Endothelial cell of umbilical vein (primary cell): ENCODE results near the gene TPRX2. TPM values are rescaled to one million over a fixed set of nuclear protein-coding genes. Genes with fewer than 3 reads are reported as not detected.

Source experiments
- BruUV-seq: library from RNA; stranded (reverse); fragments of 400-500 nt; replicated peaks from 2 replicates; lab custom pipeline; 2021; lab: Mats Ljungman, UMichigan
- CTCF ChIA-PET: fragments of 300-600, 350-600 bp; sonication (Branson Sonifier 250); formaldehyde crosslinking; loops from one replicate; lab custom pipeline; 2021; ENCODE audit warnings: antibody characterized with exemption, inconsistent platforms; lab: Charles Lee
- POLR2A ChIA-PET: fragments of 300-600, 350-600 bp; sonication (Branson Sonifier 250); formaldehyde crosslinking; loops from one replicate; lab custom pipeline; 2021; ENCODE audit warnings: antibody characterized with exemption, inconsistent platforms; lab: Charles Lee
- DNase-seq: peaks from one replicate; pipeline ENCODE4 v3.0.0-alpha.2; 2011; ENCODE audit warnings: low read depth, low spot score
- FAIRE-seq: peaks from 2 replicates; lab custom pipeline; 2011; peaks lifted over from hg19 to GRCh38; lab: Jason Lieb, UNC
- H2AFZ ChIP-seq: 2 replicates; pipeline ENCODE4 v1.6.0; 2012; ENCODE audit warnings: low read depth, low read length, control low read depth, inconsistent platforms
- H3K27ac ChIP-seq: 2 replicates; pipeline ENCODE4 v1.5.1; 2011; ENCODE audit warnings: low read depth, mild to moderate bottlenecking, control low read depth, low read length, moderate library complexity; ENCODE audit not compliant: insufficient read depth
- H3K27me3 ChIP-seq, 2 experiments: 2 replicates each; pipeline versions ENCODE4 v1.6.0 to v1.6.1; 2011; ENCODE audit warnings: low read length in 2 of 2, mixed read lengths in 1 of 2; ENCODE audit not compliant: control insufficient read depth in 2 of 2, insufficient read depth in 2 of 2
- H3K36me3 ChIP-seq, 2 experiments: 2 replicates in 1 of 2; 3 replicates in 1 of 2; pipeline ENCODE4 v1.5.1; 2011; ENCODE audit warnings: low read length in 2 of 2, mild to moderate bottlenecking in 1 of 2, moderate library complexity in 1 of 2; ENCODE audit not compliant: control insufficient read depth in 2 of 2, insufficient read depth in 2 of 2; ENCODE audit errors: extremely low read depth in 1 of 2
- H3K4me1 ChIP-seq: 3 replicates; pipeline ENCODE4 v1.5.1; 2011; ENCODE audit warnings: mild to moderate bottlenecking, low read length; ENCODE audit not compliant: control insufficient read depth, insufficient read depth; ENCODE audit errors: extremely low read depth
- H3K4me2 ChIP-seq: 2 replicates; pipeline ENCODE4 v1.6.1; 2011; ENCODE audit warnings: low read length, control low read depth, mixed read lengths; ENCODE audit not compliant: insufficient read depth
- H3K4me3 ChIP-seq, 3 experiments: fragments of 200-600 bp in 1 of 3; sonication (generic), shearing (Covaris generic) in 1 of 3; replicated peaks in 1 of 3; 2 replicates each; pipeline ENCODE4 v1.5.1; 2011 to 2016; ENCODE audit warnings: control low read depth in 3 of 3, low read length in 3 of 3, mild to moderate bottlenecking in 2 of 3, inconsistent platforms in 1 of 3, low read depth in 1 of 3, moderate library complexity in 1 of 3; ENCODE audit not compliant: insufficient read depth in 1 of 3
- H3K79me2 ChIP-seq: 2 replicates; pipeline ENCODE4 v1.6.0; 2012; ENCODE audit warnings: low read length, inconsistent platforms; ENCODE audit not compliant: control insufficient read depth, insufficient read depth
- H3K9ac ChIP-seq: replicated peaks from 2 replicates; pipeline ENCODE3; 2011; ENCODE audit warnings: low read length, control low read depth; ENCODE audit not compliant: insufficient read depth; ENCODE audit errors: extremely low read depth
- H3K9me1 ChIP-seq: replicated peaks from 3 replicates; pipeline ENCODE4 v1.6.0; 2011; ENCODE audit warnings: mild to moderate bottlenecking, low read length; ENCODE audit not compliant: control insufficient read depth, insufficient read depth; ENCODE audit errors: extremely low read depth
- H3K9me3 ChIP-seq: replicated peaks from 2 replicates; pipeline ENCODE4 v1.5.1; 2012; ENCODE audit warnings: low read length, inconsistent platforms; ENCODE audit not compliant: control insufficient read depth, insufficient read depth
- H4K20me1 ChIP-seq: replicated peaks from 2 replicates; pipeline ENCODE3; 2011; ENCODE audit warnings: mild to moderate bottlenecking, low read length; ENCODE audit not compliant: control insufficient read depth, insufficient read depth; ENCODE audit errors: extremely low read depth
- EZH2 ChIP-seq: IDR thresholded peaks from 2 replicates; pipeline ENCODE4 v1.6.1; 2012; ENCODE audit warnings: borderline replicate concordance, low read depth, mild to moderate bottlenecking, moderate library complexity, low read length, inconsistent platforms; ENCODE audit not compliant: severe bottlenecking
- FOS ChIP-seq: IDR thresholded peaks from 2 replicates; pipeline ENCODE4 v1.6.1; 2011; ENCODE audit warnings: mild to moderate bottlenecking, low read length, moderate library complexity, borderline replicate concordance; ENCODE audit not compliant: insufficient read depth
- GATA2 ChIP-seq: IDR thresholded peaks from 2 replicates; pipeline ENCODE4 v1.7.0; 2011; ENCODE audit warnings: low read depth, mild to moderate bottlenecking, moderate library complexity, mixed read lengths, low read length; ENCODE audit not compliant: insufficient read length, insufficient read depth
- JUN ChIP-seq: IDR thresholded peaks from 2 replicates; pipeline ENCODE4 v1.6.1; 2011; ENCODE audit warnings: borderline replicate concordance, low read depth; ENCODE audit not compliant: insufficient read length, insufficient read depth
- MYC ChIP-seq: IDR thresholded peaks from one replicate; pipeline ENCODE4 v1.6.1; 2011; ENCODE audit warnings: mild to moderate bottlenecking, low read depth, low read length
- POLR2A ChIP-seq: IDR thresholded peaks from 2 replicates; pipeline ENCODE4 v1.6.1; 2012; ENCODE audit warnings: low read depth, mild to moderate bottlenecking, control low read depth, low read length
- POLR2AphosphoS5 ChIP-seq: IDR thresholded peaks from 2 replicates; pipeline ENCODE4 v1.6.1; 2012; ENCODE audit warnings: low read depth, mild to moderate bottlenecking, control low read depth, low read length, moderate library complexity; ENCODE audit not compliant: insufficient read depth
- dilution Hi-C: fragments of 300-500 bp; cut with MboI; formaldehyde crosslinking; loops from one replicate; pipeline ENCODE4 v1.15.0; 2019; ENCODE audit warnings: low sequenced_read_pairs; ENCODE audit not compliant: extremely low pct_ligation_motif_present
- intact Hi-C: fragments of 100-400 bp; cut with micrococcal nuclease; formaldehyde crosslinking; loops from one replicate; pipeline ENCODE4 v1.10.0; 2022
- polyA plus RNA-seq, 4 experiments: library from polyadenylated mRNA; depleted of rRNA in 3 of 4; stranded (reverse) in 3 of 4; unstranded in 1 of 4; fragments of >200 nt; gene quantifications; 2 replicates each; pipeline versions ENCODE4 v1.2.1 to v1.2.3, GENCODE V29; 2011 to 2012; ENCODE audit warnings: missing spikeins in 1 of 4
- total RNA-seq: library from RNA; stranded (reverse); gene quantifications from 2 replicates; pipeline ENCODE4 v1.2.3, GENCODE V29; 2021
- TF ChIP-seq, protein P1 (sequence below): IDR thresholded peaks from 2 replicates; pipeline ENCODE4 v1.6.1; 2011; ENCODE audit not compliant: insufficient read depth, insufficient read length
- TF ChIP-seq, protein P2 (sequence below), 2 donors: IDR thresholded peaks; 1 replicate in 1 of 2; 2 replicates in 1 of 2; pipeline ENCODE4 v1.5.1; 2011; ENCODE audit warnings: low read length in 2 of 2, mild to moderate bottlenecking in 2 of 2, moderate library complexity in 2 of 2, control low read depth in 1 of 2, inconsistent platforms in 1 of 2, low read depth in 1 of 2; ENCODE audit not compliant: insufficient read depth in 1 of 2; ENCODE audit errors: extremely low read depth in 1 of 2

Gene TPRX2
- total and polyA plus RNA-seq, 2 donors (not counting 3 experiments of a cell fraction or from before 2014, with no cell fraction given), result not detected

DNA sequence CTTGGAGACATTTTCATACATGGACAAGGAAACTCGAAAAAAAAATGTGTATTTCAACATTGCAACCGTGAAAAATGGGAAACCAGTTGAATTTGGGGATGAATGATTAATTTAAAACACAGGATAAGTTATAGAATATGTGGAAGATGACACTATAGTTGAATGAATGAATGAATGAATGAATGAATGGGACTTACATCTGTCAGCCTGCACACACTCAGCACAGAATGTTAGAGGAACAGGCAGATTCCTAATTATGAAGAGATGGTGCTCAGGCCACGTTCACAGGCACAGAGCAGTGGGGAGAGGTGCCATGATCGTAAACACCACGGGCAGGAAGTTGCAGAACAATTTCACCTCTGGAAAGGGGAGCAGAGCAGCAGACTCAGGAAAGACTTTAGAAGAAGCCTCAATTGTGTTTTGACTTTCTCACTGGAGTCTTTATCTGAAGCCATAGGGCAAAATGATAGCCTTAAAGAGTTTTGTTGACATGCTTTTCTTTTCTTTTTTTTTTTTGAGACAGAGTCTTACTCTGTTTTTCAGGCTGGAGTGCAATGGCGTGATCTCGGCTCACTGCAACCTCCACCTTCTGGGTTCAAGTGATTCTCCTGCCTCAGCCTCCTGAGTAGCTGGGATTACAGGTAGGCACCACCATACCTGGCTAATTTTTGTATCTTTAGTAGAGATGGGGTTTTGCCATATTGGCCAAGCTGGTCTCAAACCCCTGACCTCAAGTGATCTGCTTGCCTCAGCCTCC is 32.0 kb downstream of the TPRX2 start:
- no peaks in the 10 kb centered on the region for H3K36me3 ChIP-seq

More for the DNA sequence above, 32.0 kb downstream of the TPRX2 start:
- no TSS peak for BruUV-seq
- ChIA-PET POLR2A (no interaction called here), CTCF (interaction anchor here (2.2 kb wide), 1 partner anchor 22 kb away, joined by 9 read pairs; no protein-coding TSS in a partner anchor)
- DNase-seq (no peak), FAIRE-seq (no peak)
- Histone ChIP-seq H3K27me3 (no peaks in the 10 kb centered on the region), H2AFZ (no peak overlapping the region), H3K4me1 (no peaks in the 10 kb centered on the region), H3K9me1 (no peaks in the 10 kb centered on the region), H3K79me2 (no peaks in the 10 kb centered on the region), H3K4me2 (no peak overlapping the region), H4K20me1 (no peaks in the 10 kb centered on the region), H3K4me3 (no peak overlapping the region), H3K9me3 (no peaks in the 10 kb centered on the region), H3K27ac (no peak overlapping the region), H3K9ac (no peak overlapping the region)
- TF ChIP-seq POLR2A (no peak), FOS (no peak), POLR2AphosphoS5 (no peak), EZH2 (no peak), JUN (no peak), MYC (no peak), GATA2 (no peak)
- TF ChIP-seq, protein P1, sequence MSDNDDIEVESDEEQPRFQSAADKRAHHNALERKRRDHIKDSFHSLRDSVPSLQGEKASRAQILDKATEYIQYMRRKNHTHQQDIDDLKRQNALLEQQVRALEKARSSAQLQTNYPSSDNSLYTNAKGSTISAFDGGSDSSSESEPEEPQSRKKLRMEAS, result no peak
- TF ChIP-seq, protein P2, sequence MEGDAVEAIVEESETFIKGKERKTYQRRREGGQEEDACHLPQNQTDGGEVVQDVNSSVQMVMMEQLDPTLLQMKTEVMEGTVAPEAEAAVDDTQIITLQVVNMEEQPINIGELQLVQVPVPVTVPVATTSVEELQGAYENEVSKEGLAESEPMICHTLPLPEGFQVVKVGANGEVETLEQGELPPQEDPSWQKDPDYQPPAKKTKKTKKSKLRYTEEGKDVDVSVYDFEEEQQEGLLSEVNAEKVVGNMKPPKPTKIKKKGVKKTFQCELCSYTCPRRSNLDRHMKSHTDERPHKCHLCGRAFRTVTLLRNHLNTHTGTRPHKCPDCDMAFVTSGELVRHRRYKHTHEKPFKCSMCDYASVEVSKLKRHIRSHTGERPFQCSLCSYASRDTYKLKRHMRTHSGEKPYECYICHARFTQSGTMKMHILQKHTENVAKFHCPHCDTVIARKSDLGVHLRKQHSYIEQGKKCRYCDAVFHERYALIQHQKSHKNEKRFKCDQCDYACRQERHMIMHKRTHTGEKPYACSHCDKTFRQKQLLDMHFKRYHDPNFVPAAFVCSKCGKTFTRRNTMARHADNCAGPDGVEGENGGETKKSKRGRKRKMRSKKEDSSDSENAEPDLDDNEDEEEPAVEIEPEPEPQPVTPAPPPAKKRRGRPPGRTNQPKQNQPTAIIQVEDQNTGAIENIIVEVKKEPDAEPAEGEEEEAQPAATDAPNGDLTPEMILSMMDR (IDR thresholded peaks at IDR 0.05; ENCODE audit: extremely low read depth in 1 of 2, insufficient read depth in 1 of 2, low read depth in 1 of 2, low read length in 2 of 2), result no peak
- dilution Hi-C loops (no loop called here), intact Hi-C loops (no loop called here)
